ENCODE data around the gene PRC1. TPM values are rescaled to one million over a fixed set of nuclear protein-coding genes. Genes with fewer than 3 reads are reported as not detected.
"Not testable (repeated sequence)": the region's sequence is repeated elsewhere in the genome, so short reads cannot be mapped to it uniquely, and the experiment has no call there.

Gene PRC1, protein sequence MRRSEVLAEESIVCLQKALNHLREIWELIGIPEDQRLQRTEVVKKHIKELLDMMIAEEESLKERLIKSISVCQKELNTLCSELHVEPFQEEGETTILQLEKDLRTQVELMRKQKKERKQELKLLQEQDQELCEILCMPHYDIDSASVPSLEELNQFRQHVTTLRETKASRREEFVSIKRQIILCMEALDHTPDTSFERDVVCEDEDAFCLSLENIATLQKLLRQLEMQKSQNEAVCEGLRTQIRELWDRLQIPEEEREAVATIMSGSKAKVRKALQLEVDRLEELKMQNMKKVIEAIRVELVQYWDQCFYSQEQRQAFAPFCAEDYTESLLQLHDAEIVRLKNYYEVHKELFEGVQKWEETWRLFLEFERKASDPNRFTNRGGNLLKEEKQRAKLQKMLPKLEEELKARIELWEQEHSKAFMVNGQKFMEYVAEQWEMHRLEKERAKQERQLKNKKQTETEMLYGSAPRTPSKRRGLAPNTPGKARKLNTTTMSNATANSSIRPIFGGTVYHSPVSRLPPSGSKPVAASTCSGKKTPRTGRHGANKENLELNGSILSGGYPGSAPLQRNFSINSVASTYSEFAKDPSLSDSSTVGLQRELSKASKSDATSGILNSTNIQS
- total RNA-seq = 49.4 TPM

DNA sequence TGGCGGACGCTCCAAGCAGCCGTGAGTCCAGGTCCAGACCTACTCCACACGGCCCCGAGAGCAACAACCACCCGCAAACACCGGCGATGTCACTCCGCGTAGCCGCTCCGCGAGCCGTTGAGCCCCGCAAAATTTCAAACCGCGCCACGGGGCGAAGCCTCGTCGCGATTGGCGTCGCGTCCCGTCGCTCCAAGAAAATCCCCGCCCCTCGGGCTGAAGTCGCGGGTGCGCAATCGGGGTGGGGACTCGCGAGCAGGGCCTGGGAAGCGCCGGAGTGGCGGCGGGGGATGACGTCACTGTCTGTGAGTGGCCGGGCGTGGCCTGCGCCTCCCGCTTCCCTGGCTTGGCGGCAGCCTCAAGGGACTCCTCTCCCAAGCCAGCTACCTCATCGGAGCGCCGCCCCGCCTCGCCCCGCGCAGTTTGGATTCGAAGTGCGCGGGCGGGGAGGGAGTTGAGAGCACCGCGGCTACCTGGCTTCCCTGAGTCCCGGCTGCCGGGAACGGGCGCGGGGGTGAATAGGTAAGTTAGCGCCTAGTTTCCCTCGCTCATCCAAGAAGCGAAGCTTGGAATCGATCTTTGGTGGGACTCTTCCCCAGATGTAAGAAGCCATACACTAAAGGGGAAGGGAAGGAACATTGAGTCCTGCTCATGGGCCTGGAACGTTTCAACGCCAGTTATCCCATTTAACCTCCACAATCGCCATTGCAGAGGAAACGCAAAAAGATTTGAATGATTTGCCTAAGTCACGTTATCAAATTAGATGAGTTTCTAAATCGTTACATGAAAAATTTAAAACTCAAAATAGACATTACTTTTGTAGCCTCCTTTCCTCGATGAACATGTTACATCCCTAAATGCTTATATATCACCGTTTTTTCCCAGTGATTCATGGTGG is at the start of gene PRC1:
Gene PRC1 (minus strand): TSS at position 119 of the 895 bp plus-strand sequence. CDS start 118 bp downstream, at position 1.
- peak; percentile 99 for ATAC-seq

DNA sequence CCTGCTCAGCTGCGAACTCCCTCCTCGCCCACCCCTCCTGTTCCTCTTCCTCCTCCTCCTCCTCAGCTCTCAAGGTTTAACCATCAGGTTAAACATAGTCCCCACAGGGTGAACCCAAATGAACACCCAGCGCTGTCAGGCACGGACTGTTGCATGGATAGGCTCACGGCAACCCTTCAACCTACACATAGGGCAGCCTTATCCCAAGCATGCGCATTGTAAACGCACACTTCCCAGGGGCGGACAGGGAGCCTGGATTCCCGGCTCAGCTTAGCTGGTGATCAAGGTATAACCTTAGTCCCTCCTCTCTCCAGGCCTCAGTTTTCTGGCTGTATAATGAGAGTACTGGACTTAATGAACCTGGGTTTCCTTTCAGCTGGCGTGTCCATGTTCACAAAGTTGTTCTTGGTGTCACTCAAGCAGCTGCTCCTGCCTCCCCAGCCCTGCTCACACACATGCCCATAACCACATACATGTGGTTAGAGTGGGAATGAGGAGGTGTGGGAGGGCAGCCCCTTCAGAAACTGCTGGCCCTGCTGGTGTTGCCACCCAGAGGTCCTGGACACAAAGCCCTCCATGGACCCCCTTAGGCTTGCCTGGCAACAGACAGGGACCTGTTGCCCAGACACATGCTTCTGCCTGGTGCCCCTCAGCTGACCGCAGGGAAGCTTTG is 49.0 kb upstream of the PRC1 start:
- no peak for ATAC-seq

DNA sequence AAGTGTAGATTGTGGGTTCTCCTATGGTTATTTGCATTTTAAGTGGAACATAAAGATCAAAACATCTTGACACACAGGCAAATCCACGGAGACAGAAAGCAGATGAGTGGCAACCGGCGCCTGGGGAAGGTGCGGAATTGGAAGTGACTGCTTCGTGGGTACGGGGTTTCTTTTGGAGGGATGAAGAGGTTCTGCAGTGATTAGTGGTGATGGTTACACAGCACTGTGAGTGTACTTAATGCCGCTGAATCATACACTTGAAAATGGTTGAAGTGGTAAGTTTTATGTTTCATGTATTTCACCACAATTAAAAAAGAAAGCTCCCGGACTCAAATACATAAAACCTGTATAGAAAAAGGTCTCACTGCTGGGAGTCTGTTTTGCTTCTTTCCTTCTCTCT is 46.5 kb upstream of the PRC1 start:
- no peak for ATAC-seq

DNA sequence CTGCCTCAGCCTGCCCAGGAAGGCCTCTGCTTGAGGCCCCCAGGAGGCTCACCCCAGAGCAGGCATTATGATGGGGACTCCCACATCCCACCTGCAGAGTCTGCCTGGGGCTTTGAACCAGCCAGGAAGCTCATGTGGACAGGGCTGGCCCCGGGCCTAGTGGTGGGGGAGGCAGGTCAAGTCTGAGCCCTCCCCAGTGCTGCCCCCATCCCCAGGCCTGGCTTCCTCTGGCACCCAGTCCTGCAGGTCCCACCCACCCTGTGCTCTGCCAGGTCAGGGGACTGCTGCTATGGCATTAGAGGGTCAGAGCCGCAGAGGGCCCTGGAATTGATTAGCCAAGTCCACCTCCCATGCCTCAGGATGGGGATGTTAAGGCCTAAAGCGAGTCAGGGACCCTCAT is 45.7 kb upstream of the PRC1 start:
- peak; percentile 25 for ATAC-seq

DNA sequence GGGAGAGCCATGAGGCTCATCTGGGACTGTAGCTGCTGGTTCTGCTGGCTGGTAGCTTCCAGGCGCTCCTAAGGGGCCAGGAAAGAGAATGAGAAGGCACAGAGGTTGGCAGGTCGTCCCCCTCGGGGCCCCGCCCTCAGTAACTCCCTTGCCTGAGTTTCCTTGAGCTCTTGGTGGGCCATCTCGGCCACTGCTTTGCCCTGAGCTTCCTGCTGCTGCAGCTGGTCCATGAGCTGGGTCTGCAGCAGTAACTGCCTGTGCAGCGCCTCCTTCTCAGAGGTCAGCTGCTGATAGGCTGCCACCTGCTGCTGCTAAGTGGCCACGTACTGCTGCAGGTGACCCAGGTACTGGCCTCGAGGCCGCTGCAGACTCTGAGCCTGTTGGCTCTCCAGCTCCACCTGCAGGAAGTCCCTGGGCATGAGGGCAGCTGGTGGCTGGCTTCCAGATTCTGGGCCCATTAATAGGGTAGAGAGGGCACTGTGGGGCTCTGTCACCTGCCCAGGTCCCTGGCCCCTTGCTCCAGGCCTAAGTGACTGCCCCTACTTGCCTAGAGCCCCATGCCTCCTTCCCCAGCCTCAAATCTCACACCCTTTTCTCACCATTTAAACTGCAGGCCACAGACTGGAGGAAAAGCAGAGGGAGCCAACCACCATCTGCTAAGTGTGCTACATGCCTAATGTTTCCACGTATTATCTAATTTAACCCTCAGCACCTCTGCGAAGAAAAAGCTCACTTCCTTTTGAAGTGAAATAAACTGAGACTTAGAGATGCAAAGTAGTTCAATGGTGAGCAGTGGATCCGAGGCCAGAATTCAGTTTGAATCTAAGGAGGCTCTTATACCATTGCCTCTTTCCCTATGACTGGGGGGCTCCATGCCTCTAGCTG is 38.8 kb upstream of the PRC1 start:
- peak; percentile 88 for ATAC-seq

DNA sequence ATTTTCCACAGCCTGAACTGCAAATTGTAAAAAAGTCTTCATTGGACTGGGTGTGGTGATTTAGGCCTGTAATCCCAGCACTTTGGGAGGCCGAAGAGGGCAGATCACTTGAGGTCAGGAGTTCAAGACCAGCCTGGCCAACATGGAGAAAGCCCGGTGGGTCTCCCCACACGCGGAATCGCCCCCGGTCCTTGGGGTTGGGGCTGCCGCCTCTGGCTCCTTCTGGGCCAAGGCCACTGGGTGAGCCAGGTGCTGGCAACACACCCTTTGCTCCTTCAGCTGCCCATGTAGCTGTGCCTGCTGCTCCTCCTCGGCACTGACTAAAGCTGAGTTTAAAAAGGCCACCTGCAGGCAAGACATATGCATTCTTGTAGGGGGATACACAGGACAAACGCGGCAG is 37.5 kb upstream of the PRC1 start:
- no peak for ATAC-seq

DNA sequence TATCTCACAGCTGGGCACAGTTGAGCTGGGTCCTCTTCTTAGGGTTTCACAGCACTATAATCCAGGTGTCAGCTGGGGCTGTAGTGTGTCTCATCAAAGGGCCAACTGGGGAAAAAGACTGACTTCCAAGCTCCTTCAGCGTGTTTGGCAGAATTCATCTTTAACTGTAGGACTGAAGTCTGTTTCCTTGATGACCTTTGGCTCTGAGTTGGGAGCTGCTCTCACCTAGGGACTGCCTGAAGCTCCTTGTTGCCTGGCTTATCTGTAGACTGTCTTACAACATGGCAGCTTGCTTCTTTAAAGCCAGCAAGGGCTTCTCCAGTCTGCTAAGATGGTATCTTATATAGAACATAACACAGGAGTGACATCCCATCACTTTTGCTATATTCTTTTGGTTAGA is 33.3 kb upstream of the PRC1 start:
- no peak for ATAC-seq

DNA sequence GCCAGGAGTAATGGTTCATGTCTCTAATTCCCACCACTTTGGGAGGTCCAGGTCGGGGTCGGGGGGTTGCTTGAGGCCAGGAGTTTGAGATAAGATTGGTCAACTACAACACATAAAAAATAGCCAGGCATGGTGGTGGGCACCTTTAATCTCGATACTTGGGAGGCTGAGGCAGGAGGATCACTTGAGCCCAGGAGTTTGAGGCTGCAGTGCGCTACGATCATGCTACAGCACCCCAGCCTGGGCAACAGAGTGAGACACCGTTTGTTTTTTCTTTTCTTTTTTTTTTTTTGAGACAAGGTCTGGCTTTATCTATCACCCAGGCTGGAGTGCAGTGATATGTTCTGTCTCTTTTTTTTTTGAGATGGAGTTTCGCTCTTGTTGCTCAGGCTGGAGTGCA is 29.4 kb upstream of the PRC1 start:
- no peak for ATAC-seq

DNA sequence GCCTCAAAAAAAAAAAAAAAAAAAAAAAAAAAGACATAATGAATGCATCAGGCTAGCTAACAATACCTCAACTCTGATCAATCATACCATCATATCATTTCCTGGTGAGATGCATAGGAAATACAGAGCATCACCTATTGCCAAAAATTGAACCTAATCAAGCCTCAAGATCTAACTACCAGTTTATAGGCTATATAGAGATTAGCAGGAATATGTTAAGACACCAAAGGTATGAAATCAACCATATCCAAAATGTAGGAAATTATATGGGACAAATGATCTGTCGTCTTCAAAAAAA is 28.4 kb upstream of the PRC1 start:
- ATAC-seq = no peak

DNA sequence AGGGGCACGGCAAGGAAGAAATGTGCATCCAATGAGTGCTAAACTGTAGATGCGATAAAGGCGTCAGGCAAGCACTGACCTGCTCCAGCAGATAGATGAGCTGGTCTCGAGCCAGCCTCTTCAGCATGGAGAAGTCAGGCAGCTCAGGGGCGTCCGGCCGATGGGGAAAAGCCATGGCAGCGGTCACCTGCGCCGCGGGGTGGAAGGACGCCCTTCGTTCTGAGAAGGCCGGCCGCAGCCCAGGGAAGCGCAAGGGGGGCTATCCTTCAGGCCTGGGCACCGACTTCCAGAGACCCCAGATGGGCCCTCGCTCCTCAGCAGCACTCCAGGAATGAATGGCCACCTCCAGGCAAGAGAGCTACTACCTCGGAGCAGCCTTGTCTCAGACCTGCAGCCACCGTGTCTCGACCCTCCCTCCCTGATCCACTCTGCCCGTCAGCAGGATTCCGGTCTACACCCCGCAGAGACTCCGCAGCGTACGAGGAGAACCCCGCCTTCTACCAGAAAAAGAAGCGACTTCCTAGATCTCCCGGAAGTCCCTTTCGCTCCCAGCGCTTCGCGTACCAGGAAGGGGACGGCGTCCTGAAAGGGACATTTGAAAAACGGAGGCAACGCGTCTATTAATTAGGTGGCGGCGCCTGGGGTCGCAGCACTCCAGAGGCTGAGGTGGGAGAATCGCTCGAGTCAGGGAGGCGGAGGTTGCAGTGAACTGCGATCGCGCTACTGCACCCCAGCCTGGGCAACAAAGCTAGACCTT is 27.9 kb upstream of the PRC1 start, which contains the start of gene VPS33B:
Gene VPS33B (minus strand): TSS at position 520 of the 757 bp plus-strand sequence. CDS start 345 bp downstream, at position 175.
- peak; percentile 89 for ATAC-seq

DNA sequence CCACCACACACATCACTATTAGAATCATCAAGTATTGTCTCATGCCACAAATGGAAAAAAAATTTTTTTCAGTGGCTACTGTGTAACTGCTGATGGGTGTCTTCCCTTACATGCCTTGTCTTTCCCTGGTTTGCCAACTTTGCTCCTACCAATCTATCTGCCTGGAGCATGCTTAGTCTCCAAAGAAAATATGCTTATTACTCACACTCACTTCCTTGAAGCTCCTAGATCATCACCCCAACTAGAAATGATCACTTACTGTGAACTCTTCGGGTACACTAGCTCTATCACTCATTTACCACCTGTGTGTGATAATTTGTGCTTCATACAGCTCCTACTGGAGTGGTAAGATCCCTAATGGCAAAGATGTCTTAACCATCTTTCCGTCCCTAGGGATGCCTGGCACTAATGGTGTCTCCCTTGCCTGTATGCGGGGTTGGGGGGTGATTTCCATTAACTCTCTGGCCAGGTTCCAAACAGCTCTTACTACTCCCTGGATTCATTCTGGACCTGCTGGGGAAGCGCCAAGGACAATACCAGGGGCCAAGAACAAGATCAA is 27.3 kb upstream of the PRC1 start:
- peak; percentile 54 for ATAC-seq

DNA sequence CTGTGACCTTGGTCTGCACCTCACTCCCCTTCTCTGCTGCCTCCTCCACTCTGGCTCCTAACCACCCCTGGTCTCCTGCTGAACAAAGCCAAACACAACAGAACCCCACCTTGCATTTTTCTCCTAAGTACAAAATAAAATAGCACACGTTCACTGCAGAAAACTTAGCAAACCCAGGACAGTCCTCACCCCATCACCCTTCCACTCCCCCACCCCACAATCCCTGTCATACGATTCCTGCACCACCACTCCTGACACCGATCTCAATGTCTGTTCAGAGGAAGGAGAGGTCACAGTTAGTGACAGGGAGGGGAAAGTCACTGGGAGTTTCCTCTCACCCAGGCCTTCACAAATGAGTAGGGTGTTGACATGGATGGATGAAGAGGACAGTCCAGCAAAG is 23.8 kb upstream of the PRC1 start:
- ATAC-seq = no peak

DNA sequence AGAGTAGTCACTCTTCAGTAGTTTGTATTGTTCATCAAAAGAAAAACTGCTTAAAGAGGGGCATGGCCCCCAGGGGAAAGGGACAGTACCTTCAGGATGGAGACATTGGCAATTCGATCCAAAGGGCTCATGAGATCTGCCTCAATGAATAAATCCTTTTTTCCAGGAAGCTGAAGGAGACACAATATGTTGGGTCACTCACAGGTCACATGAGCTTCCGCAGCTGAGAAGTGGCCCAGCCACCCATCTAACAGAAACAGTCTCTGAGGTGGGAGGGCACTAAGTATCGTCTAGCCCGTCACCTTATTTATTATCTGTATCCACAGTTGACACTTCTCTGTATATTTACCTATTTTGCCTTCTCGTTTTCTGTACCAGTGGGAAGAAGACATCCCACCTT is 23.4 kb upstream of the PRC1 start:
- no peak for ATAC-seq

DNA sequence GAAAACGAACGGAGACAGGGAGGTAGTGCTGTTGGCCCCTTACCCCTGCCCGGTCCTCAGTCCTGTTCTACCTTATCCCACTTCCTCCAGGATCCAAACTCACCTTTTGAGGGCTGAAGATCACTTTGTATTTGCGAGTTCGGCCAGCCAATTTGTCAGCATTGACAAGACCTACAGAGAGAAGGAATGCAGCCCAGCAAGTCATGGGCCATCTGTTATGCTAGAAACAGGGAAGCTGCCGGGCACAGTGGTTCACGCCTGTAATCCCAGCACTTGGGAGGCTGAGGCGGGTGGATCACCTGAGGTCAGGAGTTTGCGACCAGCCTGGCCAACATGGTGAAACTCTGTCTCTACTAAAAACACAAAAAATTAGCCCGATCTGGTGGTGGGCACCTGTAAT is 19.4 kb upstream of the PRC1 start:
- ATAC-seq = not testable (repeated sequence)

DNA sequence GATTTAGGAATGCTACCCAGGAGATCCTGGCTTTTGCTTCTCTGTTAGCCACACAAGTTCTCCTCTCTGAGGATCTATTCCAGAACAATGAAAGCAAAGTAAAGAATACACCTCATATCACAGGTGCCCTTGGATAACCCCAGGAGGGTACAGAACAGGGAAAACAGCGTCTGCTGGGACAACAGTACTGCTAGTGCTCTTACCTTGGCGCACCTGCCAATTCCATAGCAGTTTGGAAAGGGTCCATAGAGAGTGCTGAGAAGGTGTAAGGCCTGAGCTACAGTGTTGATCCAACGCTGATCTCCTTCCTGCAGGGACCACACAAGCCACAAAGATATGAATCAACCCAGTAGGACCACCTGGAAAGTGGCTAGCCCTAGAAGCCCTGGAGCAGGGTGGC is 12.9 kb upstream of the PRC1 start:
- ATAC-seq = no peak

DNA sequence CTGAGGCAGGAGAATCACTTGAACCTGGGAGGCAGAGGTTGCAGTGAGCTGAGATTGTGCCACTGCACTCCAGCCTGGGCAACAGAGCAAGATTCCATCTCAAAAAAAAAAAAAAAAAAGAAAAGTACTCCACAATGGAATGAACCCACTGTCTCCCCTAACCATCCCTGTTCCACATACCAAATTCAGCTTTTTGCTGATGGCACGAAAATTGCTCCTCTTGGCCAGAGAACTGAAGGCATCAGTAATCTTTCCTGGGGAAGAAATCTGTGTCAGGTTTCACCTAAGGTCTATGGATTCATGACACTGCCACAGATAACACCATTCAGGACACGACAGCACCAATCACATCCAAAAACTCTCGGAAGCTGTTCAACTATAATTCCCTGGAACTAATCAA is 6.9 kb upstream of the PRC1 start:
- no peak for ATAC-seq

DNA sequence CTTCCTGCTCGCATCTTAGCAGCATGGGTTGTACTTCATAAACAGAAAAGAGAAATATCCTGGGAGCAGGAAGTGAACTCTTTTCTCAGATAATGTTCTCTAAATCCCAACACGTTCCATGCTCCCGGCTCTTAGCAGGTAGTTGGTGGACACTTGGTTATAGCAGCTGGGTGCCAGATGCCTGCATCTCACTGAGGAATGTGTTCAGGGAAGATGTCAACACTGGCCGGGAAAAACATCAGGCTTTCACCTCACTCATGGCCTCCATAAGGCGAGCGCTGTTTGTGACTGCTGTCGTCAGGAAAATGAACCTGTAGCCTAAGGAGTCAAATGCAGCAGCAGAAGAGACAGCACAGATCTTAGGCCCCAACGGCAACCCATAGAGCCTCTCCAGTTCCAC is 4.4 kb upstream of the PRC1 start:
- no peak for ATAC-seq

DNA sequence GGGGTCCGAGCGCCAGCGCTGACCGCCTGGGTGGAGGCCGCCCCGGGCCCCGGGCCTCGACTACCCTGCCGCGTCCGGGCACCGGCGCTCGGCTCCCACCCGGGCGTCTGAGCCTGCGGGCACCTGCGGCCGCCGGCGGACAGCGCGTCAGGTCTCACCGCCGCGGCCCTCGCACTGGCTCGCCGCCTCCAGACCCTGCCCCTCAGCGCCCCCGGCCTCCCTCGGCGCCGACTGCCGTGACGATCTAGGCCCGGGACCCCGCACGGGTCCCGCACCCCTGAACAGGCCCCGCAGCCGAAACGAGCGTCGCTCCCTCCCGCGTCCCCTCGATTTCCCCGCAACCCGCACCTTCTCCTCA is 297 bp downstream of the PRC1 start:
- ATAC-seq = peak; percentile 25

DNA sequence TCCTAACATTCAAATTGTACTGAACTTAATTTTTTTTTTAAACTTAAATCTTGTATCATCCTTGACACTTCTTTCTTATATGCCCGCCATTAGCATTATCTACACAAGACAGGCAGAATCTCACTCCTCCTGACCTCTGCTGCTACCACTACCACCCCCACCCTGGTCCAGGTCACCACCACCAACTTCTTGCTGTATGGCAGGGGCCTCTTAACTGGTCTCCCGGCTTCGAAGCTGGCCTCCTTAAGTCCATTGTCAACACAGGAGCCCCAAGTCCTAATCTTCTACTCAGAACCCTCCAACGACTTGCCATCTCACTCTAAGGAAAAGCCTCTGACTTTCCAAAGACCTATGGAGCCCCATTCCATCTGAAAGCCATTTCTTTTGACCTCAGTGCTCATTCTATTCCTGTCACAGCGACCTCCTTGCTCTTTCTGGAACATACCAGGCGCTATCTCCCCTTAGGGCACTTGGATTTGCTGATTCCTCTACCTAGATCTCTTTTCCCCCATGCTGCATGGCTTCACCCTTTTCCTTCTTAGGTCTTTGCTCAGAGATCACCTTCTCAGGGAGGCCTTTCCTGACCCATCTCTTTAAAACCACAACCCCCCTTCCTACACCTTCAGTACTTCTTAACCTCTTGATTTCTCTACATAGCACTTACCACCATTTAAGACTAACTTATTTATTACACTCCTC is 2.6 kb downstream of the PRC1 start:
- no peak for ATAC-seq

DNA sequence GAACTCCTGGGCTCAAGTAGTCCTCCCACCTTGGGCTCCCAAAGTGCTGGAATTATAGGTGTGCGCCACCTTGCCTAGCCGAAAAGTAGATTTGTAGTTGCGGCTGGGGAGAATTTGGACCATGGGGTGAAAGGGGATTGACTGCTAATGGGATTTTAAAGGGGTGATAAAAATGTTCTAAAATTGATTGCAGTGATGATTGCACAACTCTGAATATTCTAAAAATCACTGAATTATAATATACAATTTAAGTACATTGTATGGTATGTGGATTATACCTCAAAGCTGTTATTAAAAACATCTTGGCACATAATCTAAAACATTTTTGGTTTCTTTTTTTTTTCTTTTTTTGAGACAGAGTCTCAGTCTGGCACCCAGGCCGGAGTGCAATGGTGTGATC is 3.9 kb downstream of the PRC1 start:
- ATAC-seq = no peak

All from esophagus mucosa (tissue), 1 donor.